ENCODE results near the gene PERCC1. TPM values are rescaled to one million over a fixed set of nuclear protein-coding genes. Genes with fewer than 3 reads are reported as not detected.

The PERCC1 gene
- total RNA-seq, 1 donor from 2014 or later: not detected

DNA sequence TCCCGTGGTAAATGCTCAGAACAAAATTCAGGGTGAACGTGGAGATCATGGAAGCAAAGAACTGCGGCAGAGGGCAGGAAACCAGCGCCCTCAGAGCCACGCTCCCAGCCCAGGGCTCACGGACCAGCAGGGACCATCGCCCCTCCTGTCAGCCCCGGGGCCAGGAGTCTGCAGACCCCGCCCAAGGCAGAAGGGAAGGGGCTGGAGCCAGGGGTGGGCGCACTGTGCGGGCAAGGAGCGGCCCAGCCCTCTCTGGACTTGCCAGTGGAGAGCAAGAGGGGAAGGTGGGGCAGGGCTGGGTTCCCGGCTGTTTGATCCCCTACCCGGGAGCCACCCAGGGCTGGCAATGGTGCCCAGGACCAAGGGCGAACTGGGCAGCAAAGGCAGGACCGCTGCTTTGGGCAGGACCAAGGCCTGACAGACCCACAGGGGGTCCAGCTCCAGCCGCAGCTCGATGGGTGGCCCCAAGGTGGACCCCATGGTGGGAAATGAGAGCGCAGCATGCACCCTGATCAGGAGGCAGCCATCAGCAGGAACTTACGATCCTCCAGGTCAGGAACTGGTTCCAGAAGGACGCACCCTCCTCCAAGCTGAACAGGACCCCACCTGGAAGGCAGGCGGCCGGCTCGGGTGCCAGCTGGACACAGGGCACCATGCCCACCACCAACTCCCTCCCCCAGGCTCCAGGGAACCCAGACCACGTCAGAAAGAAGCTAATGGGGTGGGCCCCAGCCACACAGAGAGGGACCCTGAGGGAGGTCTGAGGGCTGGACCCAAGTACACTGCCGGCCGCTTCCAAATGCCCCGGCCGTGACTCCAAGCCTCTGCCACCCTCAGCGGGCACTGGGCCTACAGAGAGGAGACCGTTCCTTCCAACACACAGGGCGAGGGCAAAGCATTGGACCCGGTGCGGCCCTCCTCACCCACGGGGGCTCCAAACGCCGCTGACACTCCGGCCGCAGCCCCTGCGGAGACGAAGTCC, 24.6 kb downstream of the PERCC1 start:
- Histone ChIP-seq H3K27me3 (ENCODE audit: control insufficient read depth in 3 of 3, insufficient read depth in 3 of 3, low read length in 3 of 3) (no peaks in the 10 kb centered on the region), H3K27ac (ENCODE audit: low read depth, low read length) (no peak overlapping the region), H3K9me3 (ENCODE audit: control insufficient read depth in 3 of 3, low read length in 3 of 3) (no peaks in the 10 kb centered on the region), H3K36me3 (ENCODE audit: control insufficient read depth in 3 of 3, insufficient read depth in 3 of 3, low read length in 3 of 3) (peaks cover 63 to 73% (median 69%) of the 10 kb centered on the region in 3 donors), H3K9ac (ENCODE audit: low read depth in 1 of 3, low read length in 3 of 3) (no peak overlapping the region), H3K4me3 (ENCODE audit: low read length in 3 of 3) (no peak overlapping the region), H3K4me1 (ENCODE audit: control insufficient read depth in 3 of 3, insufficient read depth in 3 of 3, low read length in 3 of 3) (no peaks in the 10 kb centered on the region)

DNA sequence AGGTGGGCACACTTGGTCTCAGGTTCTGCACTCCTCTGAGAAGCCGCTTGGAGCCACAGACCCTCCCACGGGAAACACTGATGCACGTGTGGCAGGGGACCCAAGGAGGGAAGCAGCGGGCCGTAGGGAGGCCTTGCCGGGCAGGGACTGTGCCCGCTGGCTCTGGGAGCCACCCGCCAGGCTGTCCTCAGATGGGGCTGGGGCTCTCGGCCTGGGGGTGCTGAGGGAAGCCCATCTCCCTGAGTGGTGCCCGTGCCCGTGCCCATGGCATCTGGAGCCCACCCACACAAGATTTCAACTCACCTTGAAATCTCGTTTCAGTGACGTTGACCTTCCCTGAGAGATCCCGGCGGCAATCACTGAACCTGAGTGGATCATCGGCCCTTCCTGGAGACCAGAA, 26.1 kb downstream of the PERCC1 start:
- H3K27ac ChIP-seq (ENCODE audit: low read depth, low read length): no peak overlapping the region
- H3K4me3 ChIP-seq (ENCODE audit: low read length in 3 of 3): no peak overlapping the region
- H3K27me3 ChIP-seq (ENCODE audit: control insufficient read depth in 3 of 3, insufficient read depth in 3 of 3, low read length in 3 of 3): no peaks in the 10 kb centered on the region
- H3K9me3 ChIP-seq (ENCODE audit: control insufficient read depth in 3 of 3, low read length in 3 of 3): no peaks in the 10 kb centered on the region
- no peaks in the 10 kb centered on the region for H3K4me1 ChIP-seq (ENCODE audit: control insufficient read depth in 3 of 3, insufficient read depth in 3 of 3, low read length in 3 of 3)
- no peak overlapping the region for H3K9ac ChIP-seq (ENCODE audit: low read depth in 1 of 3, low read length in 3 of 3)
- H3K36me3 ChIP-seq (ENCODE audit: control insufficient read depth in 3 of 3, insufficient read depth in 3 of 3, low read length in 3 of 3): peaks cover 64 to 69% (median 66%) of the 10 kb centered on the region in 3 donors

DNA sequence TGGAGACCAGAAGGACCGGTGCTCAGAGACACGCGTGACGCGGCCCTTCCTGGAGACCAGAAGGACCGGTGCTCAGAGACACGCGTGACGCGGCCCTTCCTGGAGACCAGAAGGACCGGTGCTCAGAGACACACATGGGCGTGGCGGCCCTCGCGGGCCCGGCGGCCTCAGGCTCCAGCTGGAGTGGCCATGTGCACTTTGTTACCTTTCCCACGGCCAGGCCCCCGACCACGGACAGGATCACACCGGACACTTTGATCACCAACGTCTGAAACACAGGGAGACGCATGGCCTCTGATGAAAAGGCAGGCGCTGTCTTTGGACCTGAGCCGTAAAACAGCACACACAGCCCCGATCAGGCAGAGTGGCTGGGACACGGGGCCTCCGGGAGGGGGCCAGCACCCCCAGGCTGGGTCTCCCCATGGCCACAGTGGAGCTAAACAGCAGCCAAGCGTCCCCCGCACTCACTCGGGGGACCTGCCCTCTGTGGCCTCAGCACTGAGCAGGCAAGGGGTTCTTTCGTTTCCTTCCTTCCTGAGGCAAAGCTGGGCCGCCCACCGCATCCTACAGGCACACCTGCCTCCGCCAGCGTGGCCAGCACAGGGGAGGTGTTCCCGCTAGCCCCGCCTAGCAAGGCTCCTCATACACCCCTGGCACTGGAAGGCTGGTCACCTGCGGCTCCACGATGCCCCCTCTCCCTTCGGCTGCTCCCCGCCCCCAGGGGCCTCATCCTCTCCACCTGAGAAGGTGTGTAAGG, 26.8 kb downstream of the PERCC1 start:
- Histone ChIP-seq H3K36me3 (ENCODE audit: control insufficient read depth in 3 of 3, insufficient read depth in 3 of 3, low read length in 3 of 3) (peaks cover 61 to 62% (median 62%) of the 10 kb centered on the region in 3 donors), H3K4me3 (ENCODE audit: low read length in 3 of 3) (no peak overlapping the region), H3K4me1 (ENCODE audit: control insufficient read depth in 3 of 3, insufficient read depth in 3 of 3, low read length in 3 of 3) (no peaks in the 10 kb centered on the region), H3K27me3 (ENCODE audit: control insufficient read depth in 3 of 3, insufficient read depth in 3 of 3, low read length in 3 of 3) (no peaks in the 10 kb centered on the region), H3K9ac (ENCODE audit: low read depth in 1 of 3, low read length in 3 of 3) (no peak overlapping the region), H3K27ac (ENCODE audit: low read depth, low read length) (no peak overlapping the region), H3K9me3 (ENCODE audit: control insufficient read depth in 3 of 3, low read length in 3 of 3) (no peaks in the 10 kb centered on the region)

DNA sequence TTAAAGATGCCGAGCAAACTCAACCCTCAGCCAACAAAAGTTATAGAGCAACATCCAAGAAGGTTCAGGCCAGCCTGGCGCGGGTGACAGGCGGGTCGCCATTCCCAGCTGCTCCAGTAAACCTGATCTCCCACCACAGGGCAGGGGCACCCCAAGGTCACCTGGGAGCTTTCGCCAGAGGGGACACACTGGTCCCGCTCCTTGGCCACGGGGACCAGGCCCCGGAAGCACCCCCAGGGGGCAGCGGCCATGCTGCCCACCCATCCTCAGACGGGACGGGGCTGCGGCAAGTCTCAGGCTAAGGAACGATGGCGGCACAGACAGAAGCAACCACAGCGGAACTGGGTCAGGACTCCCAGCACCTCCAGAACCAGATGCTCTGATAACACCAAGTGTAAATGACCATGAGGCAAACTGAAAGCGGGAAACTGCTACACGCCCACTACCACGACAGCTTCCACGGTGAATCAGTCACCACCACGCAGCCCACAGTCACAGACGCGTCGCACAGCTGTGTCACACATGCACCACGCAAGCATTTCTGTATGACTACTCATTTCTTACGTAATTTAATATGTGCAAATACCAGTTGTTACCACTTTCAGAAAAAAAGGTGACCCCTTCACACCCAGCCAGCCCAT, 27.6 kb downstream of the PERCC1 start:
- peaks cover 57 to 60% (median 57%) of the 10 kb centered on the region in 3 donors for H3K36me3 ChIP-seq (ENCODE audit: control insufficient read depth in 3 of 3, insufficient read depth in 3 of 3, low read length in 3 of 3)

DNA sequence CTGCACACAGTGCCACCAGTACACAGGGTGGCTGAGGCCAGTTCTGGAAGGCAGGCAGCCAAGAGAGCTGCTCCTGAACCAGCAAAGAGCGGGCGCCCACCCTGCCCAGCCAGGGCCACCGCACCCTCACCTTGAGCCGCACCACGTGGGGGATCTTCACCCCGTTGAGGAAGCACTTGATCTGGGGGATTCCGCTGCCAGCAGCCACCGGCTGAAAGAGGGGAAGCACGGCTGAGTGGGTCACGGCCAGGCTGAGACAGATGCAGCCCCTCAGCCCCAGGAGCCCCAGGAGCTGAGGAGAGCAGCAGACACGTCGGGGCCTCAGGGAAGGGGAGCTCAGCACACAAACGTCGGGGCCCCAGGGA, 28.1 kb downstream of the PERCC1 start:
- H3K9ac ChIP-seq (ENCODE audit: low read depth in 1 of 3, low read length in 3 of 3): no peak overlapping the region
- H3K27ac ChIP-seq (ENCODE audit: low read depth, low read length): no peak overlapping the region
- H3K27me3 ChIP-seq (ENCODE audit: control insufficient read depth in 3 of 3, insufficient read depth in 3 of 3, low read length in 3 of 3): no peaks in the 10 kb centered on the region
- peaks cover 52 to 55% (median 52%) of the 10 kb centered on the region in 3 donors for H3K36me3 ChIP-seq (ENCODE audit: control insufficient read depth in 3 of 3, insufficient read depth in 3 of 3, low read length in 3 of 3)
- no peaks in the 10 kb centered on the region for H3K4me1 ChIP-seq (ENCODE audit: control insufficient read depth in 3 of 3, insufficient read depth in 3 of 3, low read length in 3 of 3)
- H3K9me3 ChIP-seq (ENCODE audit: control insufficient read depth in 3 of 3, low read length in 3 of 3): no peaks in the 10 kb centered on the region
- no peak overlapping the region for H3K4me3 ChIP-seq (ENCODE audit: low read length in 3 of 3)

More for the DNA sequence above, 27.6 kb downstream of the PERCC1 start:
- H3K4me1 ChIP-seq (ENCODE audit: control insufficient read depth in 3 of 3, insufficient read depth in 3 of 3, low read length in 3 of 3): no peaks in the 10 kb centered on the region
- no peaks in the 10 kb centered on the region for H3K27me3 ChIP-seq (ENCODE audit: control insufficient read depth in 3 of 3, insufficient read depth in 3 of 3, low read length in 3 of 3)
- no peak overlapping the region for H3K27ac ChIP-seq (ENCODE audit: low read depth, low read length)
- no peak overlapping the region for H3K4me3 ChIP-seq (ENCODE audit: low read length in 3 of 3)
- no peaks in the 10 kb centered on the region for H3K9me3 ChIP-seq (ENCODE audit: control insufficient read depth in 3 of 3, low read length in 3 of 3)
- H3K9ac ChIP-seq (ENCODE audit: low read depth in 1 of 3, low read length in 3 of 3): no peak overlapping the region

DNA sequence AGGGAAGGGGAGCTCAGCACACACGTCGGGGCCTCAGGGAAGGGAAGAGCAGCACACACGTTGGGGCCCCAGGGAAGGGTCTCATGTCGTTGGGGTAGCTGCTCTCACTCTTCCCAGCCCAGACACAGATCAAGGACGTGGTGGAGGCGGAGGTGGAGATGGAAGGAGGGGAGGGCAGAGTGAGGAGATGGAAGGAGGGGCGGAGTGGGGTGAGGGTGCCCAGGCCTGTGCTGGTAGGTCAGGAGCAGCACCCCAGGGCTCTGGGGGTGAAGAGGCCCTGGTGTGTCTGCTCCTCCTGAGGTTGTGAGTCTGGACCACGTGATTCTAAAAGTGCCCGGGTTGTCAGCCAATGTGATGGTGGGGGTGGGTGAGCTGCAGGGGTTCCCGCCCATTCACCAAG, 29.1 kb downstream of the PERCC1 start:
- Histone ChIP-seq H3K9me3 (ENCODE audit: control insufficient read depth in 3 of 3, low read length in 3 of 3) (no peaks in the 10 kb centered on the region), H3K9ac (ENCODE audit: low read depth in 1 of 3, low read length in 3 of 3) (no peak overlapping the region), H3K27ac (ENCODE audit: low read depth, low read length) (no peak overlapping the region), H3K4me3 (ENCODE audit: low read length in 3 of 3) (no peak overlapping the region), H3K4me1 (ENCODE audit: control insufficient read depth in 3 of 3, insufficient read depth in 3 of 3, low read length in 3 of 3) (no peaks in the 10 kb centered on the region), H3K36me3 (ENCODE audit: control insufficient read depth in 3 of 3, insufficient read depth in 3 of 3, low read length in 3 of 3) (peaks cover 44 to 49% (median 46%) of the 10 kb centered on the region in 3 donors), H3K27me3 (ENCODE audit: control insufficient read depth in 3 of 3, insufficient read depth in 3 of 3, low read length in 3 of 3) (no peaks in the 10 kb centered on the region)

DNA sequence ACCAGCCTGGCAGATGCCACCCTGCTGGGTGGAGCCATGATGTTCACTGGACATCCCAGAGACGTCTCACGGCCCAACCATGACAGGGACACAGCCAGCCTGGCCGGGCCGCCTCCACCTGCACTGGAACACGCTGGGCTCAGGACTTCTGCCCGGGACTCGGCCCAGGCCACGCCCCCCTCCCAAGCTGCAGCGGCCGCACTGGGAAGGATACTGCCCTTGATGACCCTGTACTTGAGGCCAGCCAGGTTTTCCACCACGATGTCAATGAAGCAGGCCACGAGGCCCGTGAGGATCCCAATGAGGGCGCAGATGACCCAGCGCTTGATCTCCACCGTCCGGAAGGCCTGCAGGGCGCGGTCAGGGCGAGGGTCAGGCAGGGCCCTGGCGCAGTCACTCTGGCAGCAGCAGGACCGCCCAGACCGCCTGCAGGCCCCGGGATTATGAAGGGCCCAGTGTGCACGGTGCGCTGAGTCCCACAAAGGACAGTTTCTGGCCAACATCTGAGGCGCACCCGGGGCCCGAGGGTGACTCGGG, 29.8 kb downstream of the PERCC1 start:
- Histone ChIP-seq H3K27ac (ENCODE audit: low read depth, low read length) (no peak overlapping the region), H3K36me3 (ENCODE audit: control insufficient read depth in 3 of 3, insufficient read depth in 3 of 3, low read length in 3 of 3) (peaks cover 36 to 42% (median 41%) of the 10 kb centered on the region in 3 donors), H3K27me3 (ENCODE audit: control insufficient read depth in 3 of 3, insufficient read depth in 3 of 3, low read length in 3 of 3) (no peaks in the 10 kb centered on the region), H3K9ac (ENCODE audit: low read depth in 1 of 3, low read length in 3 of 3) (no peak overlapping the region), H3K9me3 (ENCODE audit: control insufficient read depth in 3 of 3, low read length in 3 of 3) (no peaks in the 10 kb centered on the region), H3K4me1 (ENCODE audit: control insufficient read depth in 3 of 3, insufficient read depth in 3 of 3, low read length in 3 of 3) (no peaks in the 10 kb centered on the region), H3K4me3 (ENCODE audit: low read length in 3 of 3) (no peak overlapping the region)

DNA sequence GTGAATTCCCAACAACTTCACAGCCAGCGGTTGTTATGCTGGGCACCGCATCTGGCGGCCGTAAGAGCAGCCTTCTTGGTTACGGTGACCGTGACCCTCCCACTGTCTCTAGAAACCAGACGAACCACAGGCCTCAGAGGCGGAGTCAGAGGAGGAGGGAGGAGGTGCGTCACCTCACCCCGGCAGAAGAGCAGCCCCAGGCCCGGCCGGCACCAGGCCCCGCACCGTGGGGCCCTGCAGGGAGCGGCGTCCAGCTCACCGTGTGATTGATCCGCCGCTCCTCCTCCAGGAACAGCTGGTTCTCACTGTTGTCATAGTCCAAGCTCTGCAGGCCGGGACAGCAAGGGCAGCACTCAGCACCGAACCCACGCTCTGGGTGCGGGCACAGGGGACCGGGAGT, 30.3 kb downstream of the PERCC1 start:
- Histone ChIP-seq H3K27ac (ENCODE audit: low read depth, low read length) (no peak overlapping the region), H3K4me3 (ENCODE audit: low read length in 3 of 3) (no peak overlapping the region), H3K27me3 (ENCODE audit: control insufficient read depth in 3 of 3, insufficient read depth in 3 of 3, low read length in 3 of 3) (no peaks in the 10 kb centered on the region), H3K36me3 (ENCODE audit: control insufficient read depth in 3 of 3, insufficient read depth in 3 of 3, low read length in 3 of 3) (peaks cover 32 to 37% (median 36%) of the 10 kb centered on the region in 3 donors), H3K9me3 (ENCODE audit: control insufficient read depth in 3 of 3, low read length in 3 of 3) (no peaks in the 10 kb centered on the region), H3K9ac (ENCODE audit: low read depth in 1 of 3, low read length in 3 of 3) (no peak overlapping the region), H3K4me1 (ENCODE audit: control insufficient read depth in 3 of 3, insufficient read depth in 3 of 3, low read length in 3 of 3) (no peaks in the 10 kb centered on the region)

DNA sequence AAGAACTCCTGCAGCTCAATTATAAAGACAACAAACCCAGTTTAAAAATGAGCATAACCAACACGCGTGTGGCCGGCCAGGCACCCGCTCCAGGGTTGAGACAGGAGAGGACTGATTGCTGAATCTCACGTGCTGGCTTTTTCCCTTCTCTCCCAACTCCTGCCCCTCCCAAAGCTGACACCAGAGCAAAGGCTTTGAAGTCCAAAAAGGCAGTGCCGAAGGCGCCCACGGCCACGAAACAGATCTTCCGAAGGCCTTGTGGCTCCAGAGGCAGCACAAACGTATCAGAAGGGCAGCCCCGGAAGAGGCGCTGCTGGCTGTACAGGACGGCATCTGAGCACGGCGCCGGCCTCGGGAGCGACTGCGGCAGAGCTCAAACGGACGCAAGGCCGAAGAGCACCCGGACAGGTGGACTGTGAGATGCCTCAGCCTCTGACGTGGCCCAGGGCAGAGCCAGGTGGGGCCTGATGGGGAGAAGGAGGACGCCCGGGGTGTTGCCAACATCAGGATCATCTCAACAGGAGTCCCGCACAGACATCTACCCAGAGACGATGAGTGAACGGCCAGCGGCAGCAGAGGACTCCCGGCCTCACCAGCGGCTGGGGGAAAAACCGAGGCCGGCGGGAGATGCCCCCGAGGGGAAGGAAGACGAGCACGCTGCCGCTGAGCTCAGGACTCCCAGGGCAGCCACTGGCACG, 33.5 kb downstream of the PERCC1 start:
- Histone ChIP-seq H3K4me3 (ENCODE audit: low read length in 3 of 3) (no peak overlapping the region), H3K27ac (ENCODE audit: low read depth, low read length) (no peak overlapping the region), H3K9me3 (ENCODE audit: control insufficient read depth in 3 of 3, low read length in 3 of 3) (no peaks in the 10 kb centered on the region), H3K27me3 (ENCODE audit: control insufficient read depth in 3 of 3, insufficient read depth in 3 of 3, low read length in 3 of 3) (no peaks in the 10 kb centered on the region), H3K9ac (ENCODE audit: low read depth in 1 of 3, low read length in 3 of 3) (no peak overlapping the region), H3K4me1 (ENCODE audit: control insufficient read depth in 3 of 3, insufficient read depth in 3 of 3, low read length in 3 of 3) (peaks cover 0 to 5% (median 2%) of the 10 kb centered on the region in 3 donors), H3K36me3 (ENCODE audit: control insufficient read depth in 3 of 3, insufficient read depth in 3 of 3, low read length in 3 of 3) (peaks cover 13 to 26% (median 16%) of the 10 kb centered on the region in 3 donors)

Measured in skeletal muscle tissue (tissue), 4 donors.